T-helper 17 cell (primary cell): Measurements from ENCODE around the gene PLEKHH3. TPM values are rescaled to one million over a fixed set of nuclear protein-coding genes. Genes with fewer than 3 reads are reported as not detected.

Source experiments
- ATAC-seq: fragments of 150-1000 bp; cut with Tn5 transposase; 2 replicates; pipeline ENCODE4 v1.10.0; 2021; ENCODE audit warnings: mild to moderate bottlenecking, moderate library complexity
- DNase-seq, 3 donors: peaks; one replicate each; pipeline versions ENCODE4 v3.0.0 to v3.0.0-alpha.2; 2020 to 2021
- H3K9me3 ChIP-seq: one replicate; pipeline ENCODE4 v1.7.0; 2013; ENCODE audit warnings: low read length, mild to moderate bottlenecking; ENCODE audit not compliant: control insufficient read depth, poor library complexity, severe bottlenecking
- H3K27ac Mint-ChIP-seq: one replicate; pipeline ENCODE4 v1.8.0; 2022; ENCODE audit warnings: mild to moderate bottlenecking, moderate library complexity, mixed read lengths
- H3K27me3 Mint-ChIP-seq: one replicate; pipeline ENCODE4 v1.8.0; 2022; ENCODE audit warnings: mixed read lengths
- H3K36me3 Mint-ChIP-seq: one replicate; pipeline ENCODE4 v1.8.0; 2022; ENCODE audit warnings: low read depth, mixed read lengths
- H3K4me1 Mint-ChIP-seq: one replicate; pipeline ENCODE4 v1.8.0; 2022; ENCODE audit warnings: mild to moderate bottlenecking, mixed read lengths
- H3K4me3 Mint-ChIP-seq: one replicate; pipeline ENCODE4 v1.8.0; 2022; ENCODE audit warnings: mild to moderate bottlenecking, moderate library complexity, mixed read lengths
- total RNA-seq, 4 donors: library from RNA in 2 of 4; stranded (reverse) in 2 of 4; gene quantifications; one replicate each; pipeline ENCODE4 v1.2.3 and lab custom pipeline; 2022 to 2026

Gene PLEKHH3
- total RNA-seq, 2 donors from 2014 or later = 0.78 to 0.85 TPM

DNA sequence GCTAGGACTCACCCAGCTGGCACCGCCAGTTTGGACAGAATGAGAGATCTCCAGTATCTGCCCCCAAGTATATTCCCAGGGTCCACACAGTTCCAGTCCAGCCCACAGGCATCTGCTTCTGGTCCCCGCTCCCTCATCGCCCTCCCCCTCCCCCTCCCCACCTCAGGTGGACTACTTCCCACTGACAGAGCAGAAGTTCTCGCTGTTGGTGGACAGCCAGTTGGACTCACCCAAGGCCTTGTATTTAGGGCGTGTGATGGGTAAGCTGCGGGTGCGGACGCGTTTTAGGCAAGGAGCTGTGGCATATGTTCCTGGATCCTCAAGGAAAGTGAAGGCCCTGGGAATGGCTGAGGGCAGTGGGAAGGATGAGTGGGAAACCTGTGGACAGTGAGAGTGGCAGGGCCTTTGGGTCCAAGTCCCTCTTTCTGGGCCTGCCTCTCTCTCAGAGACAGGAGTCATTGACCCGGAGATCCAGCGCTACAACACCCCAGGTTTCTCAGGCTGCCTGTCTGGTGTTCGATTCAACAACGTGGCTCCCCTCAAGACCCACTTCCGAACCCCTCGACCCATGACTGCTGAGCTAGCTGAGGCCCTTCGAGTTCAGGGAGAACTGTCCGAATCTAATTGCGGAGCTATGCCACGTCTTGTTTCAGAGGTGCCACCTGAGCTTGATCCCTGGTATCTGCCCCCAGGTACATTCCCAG lies 20.5 kb upstream of the PLEKHH3 start:
- H3K4me1 Mint-ChIP-seq = peaks cover 4% of the 10 kb centered on the region
- DNase-seq (no peak), ATAC-seq (no peak)
- no peak overlapping the region for H3K27ac Mint-ChIP-seq
- no peaks in the 10 kb centered on the region for H3K27me3 Mint-ChIP-seq
- no peaks in the 10 kb centered on the region for H3K9me3 ChIP-seq
- H3K4me3 Mint-ChIP-seq = no peak overlapping the region
- H3K36me3 Mint-ChIP-seq = peaks cover 2% of the 10 kb centered on the region

DNA sequence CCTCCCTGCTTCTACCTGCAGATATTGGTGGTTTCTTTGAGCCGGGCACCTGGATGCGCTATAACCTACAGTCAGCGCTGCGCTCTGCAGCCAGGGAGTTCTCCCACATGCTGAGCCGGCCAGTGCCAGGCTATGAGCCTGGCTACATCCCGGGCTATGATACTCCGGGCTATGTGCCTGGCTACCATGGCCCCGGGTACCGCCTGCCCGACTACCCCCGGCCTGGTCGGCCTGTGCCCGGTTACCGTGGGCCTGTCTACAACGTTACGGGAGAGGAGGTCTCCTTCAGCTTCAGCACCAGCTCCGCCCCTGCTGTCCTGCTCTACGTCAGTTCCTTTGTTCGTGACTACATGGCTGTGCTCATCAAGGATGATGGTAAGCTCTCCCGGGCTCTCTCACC lies 18.7 kb upstream of the PLEKHH3 start:
- H3K27ac Mint-ChIP-seq = no peak overlapping the region
- no peaks in the 10 kb centered on the region for H3K27me3 Mint-ChIP-seq
- no peak for DNase-seq
- H3K4me1 Mint-ChIP-seq = peaks cover 11% of the 10 kb centered on the region
- H3K36me3 Mint-ChIP-seq = no peaks in the 10 kb centered on the region
- H3K4me3 Mint-ChIP-seq = no peak overlapping the region
- no peaks in the 10 kb centered on the region for H3K9me3 ChIP-seq
- no peak for ATAC-seq

DNA sequence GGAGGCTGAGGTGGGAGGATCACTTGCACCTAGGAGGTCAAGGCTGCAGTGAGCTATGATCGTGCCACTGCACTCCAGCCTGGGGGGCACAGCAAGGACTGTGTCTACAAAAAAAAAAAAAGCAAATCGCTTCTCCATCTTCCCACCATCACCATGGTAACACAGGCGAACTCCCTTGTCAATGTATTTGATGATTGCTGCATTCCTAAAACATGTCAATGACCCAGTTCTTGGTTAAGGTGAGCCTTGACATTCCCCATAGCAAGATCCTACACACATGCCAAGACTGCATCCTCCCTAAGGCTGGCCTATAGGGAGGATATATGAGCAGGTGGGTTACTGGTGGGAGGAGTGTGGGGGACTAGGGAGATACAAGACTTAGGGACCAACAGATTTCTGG lies 17.7 kb upstream of the PLEKHH3 start:
- no peak for ATAC-seq
- H3K27me3 Mint-ChIP-seq = no peaks in the 10 kb centered on the region
- DNase-seq = no peak

DNA sequence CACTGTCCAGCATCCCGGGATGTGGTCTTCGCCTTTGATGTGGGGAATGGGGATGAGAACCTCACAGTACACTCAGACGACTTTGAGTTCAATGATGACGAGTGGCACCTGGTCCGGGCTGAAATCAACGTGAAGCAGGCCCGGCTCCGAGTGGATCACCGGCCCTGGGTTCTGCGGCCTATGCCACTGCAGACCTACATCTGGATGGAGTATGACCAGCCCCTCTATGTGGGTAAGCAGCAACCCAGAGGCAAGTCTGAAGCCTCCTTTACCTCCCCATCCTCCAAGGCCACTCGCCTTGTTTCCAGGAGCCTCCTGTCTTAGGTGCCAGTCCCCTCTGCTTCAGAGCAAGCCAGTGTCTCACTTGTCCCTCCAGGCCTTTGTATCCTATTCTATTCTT lies 15.7 kb upstream of the PLEKHH3 start:
- Mint-ChIP-seq H3K36me3 (no peaks in the 10 kb centered on the region), H3K27ac (no peak overlapping the region)

More for the DNA sequence above, 17.7 kb upstream of the PLEKHH3 start:
- Mint-ChIP-seq H3K27ac (no peak overlapping the region), H3K36me3 (no peaks in the 10 kb centered on the region), H3K4me3 (no peak overlapping the region), H3K4me1 (peaks cover 11% of the 10 kb centered on the region)
- no peaks in the 10 kb centered on the region for H3K9me3 ChIP-seq

DNA sequence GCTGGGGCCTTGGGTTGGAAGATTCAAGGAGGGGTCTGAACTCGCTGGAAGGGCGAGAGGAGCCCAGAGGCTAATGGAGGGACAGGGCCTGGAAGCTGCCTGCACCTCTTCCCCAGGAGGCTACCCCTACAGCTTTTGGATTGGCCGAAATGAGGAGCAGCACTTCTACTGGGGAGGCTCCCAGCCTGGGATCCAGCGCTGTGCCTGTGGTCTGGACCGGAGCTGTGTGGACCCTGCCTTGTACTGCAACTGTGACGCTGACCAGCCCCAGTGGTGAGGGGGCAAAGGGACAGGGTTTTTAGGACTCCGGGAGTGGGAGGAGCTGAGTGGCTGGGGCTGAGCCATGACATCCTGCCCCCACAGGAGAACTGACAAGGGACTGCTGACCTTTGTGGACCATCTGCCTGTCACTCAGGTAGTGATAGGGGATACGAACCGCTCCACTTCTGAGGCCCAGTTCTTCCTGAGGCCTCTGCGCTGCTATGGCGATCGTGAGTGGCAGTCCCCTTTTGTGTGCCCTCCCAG lies 14.3 kb upstream of the PLEKHH3 start:
- H3K9me3 ChIP-seq = no peaks in the 10 kb centered on the region
- H3K27ac Mint-ChIP-seq = peak overlapping the region; percentile 32
- H3K36me3 Mint-ChIP-seq = no peaks in the 10 kb centered on the region
- ATAC-seq (no peak), DNase-seq (no peak)
- peaks cover 10% of the 10 kb centered on the region for H3K4me1 Mint-ChIP-seq
- H3K4me3 Mint-ChIP-seq = no peak overlapping the region
- no peaks in the 10 kb centered on the region for H3K27me3 Mint-ChIP-seq

More for the DNA sequence above, 15.7 kb upstream of the PLEKHH3 start:
- DNase-seq (no peak), ATAC-seq (no peak)
- H3K9me3 ChIP-seq = no peaks in the 10 kb centered on the region
- Mint-ChIP-seq H3K4me3 (no peak overlapping the region), H3K27me3 (no peaks in the 10 kb centered on the region), H3K4me1 (peaks cover 10% of the 10 kb centered on the region)

DNA sequence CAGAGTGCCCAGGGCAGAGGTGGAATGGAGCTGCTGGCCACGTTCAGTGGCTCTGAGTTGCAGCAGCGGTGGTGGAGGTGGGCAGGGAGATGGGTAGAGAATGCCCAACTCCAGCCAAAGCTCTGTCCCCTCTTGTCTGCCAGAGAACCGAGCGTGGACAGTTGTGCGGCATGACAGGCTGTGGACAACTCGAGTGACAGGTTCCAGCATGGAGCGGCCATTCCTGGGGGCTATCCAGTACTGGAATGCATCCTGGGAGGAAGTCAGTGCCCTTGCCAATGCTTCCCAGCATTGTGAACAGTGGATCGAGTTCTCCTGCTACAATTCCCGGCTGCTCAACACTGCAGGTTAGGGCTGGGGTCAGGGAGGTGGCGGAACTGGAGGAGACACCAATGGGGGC lies 13.8 kb upstream of the PLEKHH3 start:
- DNase-seq = no peak
- H3K4me3 Mint-ChIP-seq = no peak overlapping the region
- peak overlapping the region; percentile 32 for H3K27ac Mint-ChIP-seq
- ATAC-seq = no peak
- no peaks in the 10 kb centered on the region for H3K9me3 ChIP-seq
- no peaks in the 10 kb centered on the region for H3K27me3 Mint-ChIP-seq
- H3K4me1 Mint-ChIP-seq = peaks cover 13% of the 10 kb centered on the region
- peaks cover 3% of the 10 kb centered on the region for H3K36me3 Mint-ChIP-seq

DNA sequence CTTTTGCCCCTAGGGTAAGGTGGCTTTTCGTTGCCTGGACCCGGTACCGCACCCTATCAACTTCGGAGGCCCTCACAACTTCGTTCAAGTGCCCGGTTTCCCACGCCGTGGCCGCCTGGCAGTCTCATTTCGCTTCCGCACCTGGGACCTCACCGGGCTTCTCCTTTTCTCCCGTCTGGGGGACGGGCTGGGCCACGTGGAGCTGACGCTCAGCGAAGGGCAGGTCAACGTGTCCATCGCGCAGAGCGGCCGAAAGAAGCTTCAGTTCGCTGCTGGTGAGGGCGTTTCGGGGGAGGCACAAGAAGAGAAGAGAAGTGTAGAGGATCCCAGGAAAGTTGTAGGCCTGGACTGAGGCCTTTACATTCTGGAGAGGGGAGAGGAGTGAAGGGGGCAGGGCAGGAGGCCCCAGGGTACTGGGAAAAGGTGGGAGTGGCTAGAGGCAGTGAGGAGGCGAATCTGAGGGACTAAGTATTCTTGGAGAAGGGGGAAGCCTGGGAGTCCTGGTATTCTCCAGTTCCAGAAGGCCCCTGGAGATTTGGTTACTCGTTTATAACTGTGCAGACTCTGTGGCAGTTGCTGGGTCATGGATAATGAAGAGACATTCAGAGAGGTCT lies 11.0 kb upstream of the PLEKHH3 start:
- Mint-ChIP-seq H3K4me1 (peaks cover 18% of the 10 kb centered on the region), H3K36me3 (peaks cover 3% of the 10 kb centered on the region), H3K27me3 (peaks cover 6% of the 10 kb centered on the region), H3K4me3 (no peak overlapping the region), H3K27ac (no peak overlapping the region)
- DNase-seq (no peak), ATAC-seq (no peak)
- H3K9me3 ChIP-seq = no peaks in the 10 kb centered on the region

DNA sequence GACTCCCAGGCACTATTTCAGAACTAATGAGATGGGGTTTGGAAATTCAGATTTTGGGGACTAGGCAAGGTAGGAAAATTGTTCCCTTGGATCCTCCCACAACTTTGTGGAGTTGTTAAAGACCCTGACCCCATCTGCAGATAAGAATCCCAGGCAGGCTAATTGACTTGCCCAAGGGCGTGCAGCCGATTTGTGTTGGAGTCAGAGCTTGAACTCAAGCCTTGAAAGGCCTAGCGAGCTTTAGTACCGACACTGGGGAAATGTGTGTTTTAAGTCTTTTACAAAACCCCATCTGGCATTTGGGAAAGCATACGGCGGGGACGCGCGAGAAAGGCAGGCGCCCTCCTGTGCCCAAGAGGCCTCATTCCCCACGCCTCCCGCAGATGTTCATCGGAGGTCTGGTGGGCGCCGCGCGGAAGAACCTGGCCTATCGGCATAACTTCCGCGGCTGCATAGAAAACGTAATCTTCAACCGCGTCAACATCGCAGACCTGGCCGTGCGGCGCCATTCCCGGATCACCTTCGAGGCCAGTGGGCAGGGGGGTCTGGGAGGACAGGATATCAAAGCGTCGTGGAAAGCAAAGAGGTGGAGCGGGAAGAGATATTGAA lies 9.8 kb upstream of the PLEKHH3 start:
- Mint-ChIP-seq H3K27me3 (peaks cover 11% of the 10 kb centered on the region), H3K36me3 (peaks cover 3% of the 10 kb centered on the region), H3K4me1 (peaks cover 27% of the 10 kb centered on the region), H3K4me3 (no peak overlapping the region), H3K27ac (no peak overlapping the region)
- DNase-seq = no peak
- H3K9me3 ChIP-seq = no peaks in the 10 kb centered on the region
- ATAC-seq = no peak

DNA sequence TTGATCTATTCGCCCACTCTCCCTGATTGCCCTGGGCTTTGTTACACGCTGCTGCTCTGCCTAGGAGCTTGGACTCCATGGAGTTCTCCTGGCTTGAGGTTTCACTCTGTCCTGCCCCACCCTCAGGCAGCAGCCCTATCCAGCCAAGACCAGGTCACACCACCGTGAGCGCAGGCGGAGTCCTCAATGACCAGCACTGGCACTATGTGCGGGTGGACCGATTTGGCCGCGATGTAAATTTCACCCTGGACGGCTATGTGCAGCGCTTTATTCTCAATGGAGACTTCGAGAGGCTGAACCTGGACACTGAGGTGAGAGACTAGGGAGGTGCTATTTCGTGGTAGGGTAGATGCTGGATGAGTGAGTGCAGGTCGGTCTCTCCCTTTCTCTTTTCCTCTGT lies 9.0 kb upstream of the PLEKHH3 start:
- ATAC-seq = no peak
- peaks cover 28% of the 10 kb centered on the region for H3K4me1 Mint-ChIP-seq
- DNase-seq = no peak
- H3K9me3 ChIP-seq = no peaks in the 10 kb centered on the region
- H3K4me3 Mint-ChIP-seq = no peak overlapping the region
- no peak overlapping the region for H3K27ac Mint-ChIP-seq
- H3K36me3 Mint-ChIP-seq = peaks cover 3% of the 10 kb centered on the region
- peaks cover 16% of the 10 kb centered on the region for H3K27me3 Mint-ChIP-seq

DNA sequence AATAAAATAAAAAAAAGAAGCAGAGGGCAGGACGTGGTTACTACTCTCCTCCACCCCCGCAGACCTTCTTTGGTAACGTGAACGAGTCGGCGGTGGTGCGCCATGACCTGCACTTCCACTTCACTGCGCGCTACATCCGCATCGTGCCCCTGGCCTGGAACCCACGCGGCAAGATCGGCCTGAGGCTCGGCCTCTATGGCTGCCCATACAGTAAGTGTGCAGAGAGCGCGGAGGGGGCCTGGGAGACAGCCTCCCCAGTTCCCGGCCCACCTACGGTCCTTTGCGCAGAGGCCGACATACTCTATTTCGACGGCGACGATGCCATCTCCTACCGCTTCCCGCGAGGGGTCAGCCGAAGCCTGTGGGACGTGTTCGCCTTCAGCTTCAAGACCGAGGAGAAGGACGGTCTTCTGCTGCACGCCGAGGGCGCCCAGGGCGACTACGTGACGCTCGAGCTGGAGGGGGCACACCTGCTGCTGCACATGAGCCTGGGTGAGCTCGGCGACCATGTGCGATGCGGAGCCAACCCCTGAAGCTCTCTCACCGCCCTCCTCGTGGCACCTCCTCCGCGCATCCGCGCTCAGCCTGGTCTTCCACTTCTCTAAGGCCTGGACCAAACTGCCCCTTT lies 8.2 kb upstream of the PLEKHH3 start:
- H3K4me1 Mint-ChIP-seq = peaks cover 30% of the 10 kb centered on the region
- H3K9me3 ChIP-seq = no peaks in the 10 kb centered on the region
- peaks cover 5% of the 10 kb centered on the region for H3K36me3 Mint-ChIP-seq
- no peak overlapping the region for H3K27ac Mint-ChIP-seq
- DNase-seq (no peak), ATAC-seq (no peak)
- peaks cover 16% of the 10 kb centered on the region for H3K27me3 Mint-ChIP-seq
- no peak overlapping the region for H3K4me3 Mint-ChIP-seq

DNA sequence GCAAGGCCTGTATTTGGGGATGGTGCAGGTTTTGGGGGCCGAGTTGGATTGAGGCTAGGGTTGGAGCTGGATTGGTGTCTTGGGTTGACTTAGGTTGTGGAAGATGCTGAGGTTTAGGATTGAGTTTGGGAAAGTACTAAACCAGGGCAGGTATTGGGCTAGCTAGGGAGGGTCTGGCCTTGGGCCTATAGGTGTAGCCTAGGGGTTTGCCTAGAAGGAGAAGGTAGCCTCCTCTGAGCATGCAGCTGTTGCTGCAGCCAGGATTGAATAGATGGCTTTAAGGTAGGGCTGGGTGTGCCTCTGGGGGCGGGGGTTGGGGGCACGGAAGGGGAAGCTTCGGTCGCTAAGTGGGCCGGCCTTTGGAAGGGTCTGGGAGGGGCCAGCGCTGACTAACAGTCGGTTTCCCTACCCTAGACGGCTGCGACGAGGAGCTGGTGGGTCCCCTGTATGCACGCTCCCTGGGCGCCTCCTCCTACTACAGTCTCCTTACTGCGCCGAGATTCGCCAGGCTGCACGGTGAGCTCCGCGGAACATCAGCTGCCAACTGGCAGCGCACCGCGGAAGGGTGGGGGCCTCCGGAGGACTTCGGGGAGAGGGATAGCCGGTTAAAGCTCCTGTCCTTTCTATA lies 6.7 kb upstream of the PLEKHH3 start:
- H3K9me3 ChIP-seq = no peaks in the 10 kb centered on the region
- DNase-seq (peak in 1 of 3 donors; percentile 22), ATAC-seq (no peak)
- Mint-ChIP-seq H3K36me3 (peaks cover 5% of the 10 kb centered on the region), H3K27me3 (peaks cover 16% of the 10 kb centered on the region), H3K27ac (no peak overlapping the region), H3K4me3 (peak overlapping the region; percentile 90), H3K4me1 (peaks cover 36% of the 10 kb centered on the region)

DNA sequence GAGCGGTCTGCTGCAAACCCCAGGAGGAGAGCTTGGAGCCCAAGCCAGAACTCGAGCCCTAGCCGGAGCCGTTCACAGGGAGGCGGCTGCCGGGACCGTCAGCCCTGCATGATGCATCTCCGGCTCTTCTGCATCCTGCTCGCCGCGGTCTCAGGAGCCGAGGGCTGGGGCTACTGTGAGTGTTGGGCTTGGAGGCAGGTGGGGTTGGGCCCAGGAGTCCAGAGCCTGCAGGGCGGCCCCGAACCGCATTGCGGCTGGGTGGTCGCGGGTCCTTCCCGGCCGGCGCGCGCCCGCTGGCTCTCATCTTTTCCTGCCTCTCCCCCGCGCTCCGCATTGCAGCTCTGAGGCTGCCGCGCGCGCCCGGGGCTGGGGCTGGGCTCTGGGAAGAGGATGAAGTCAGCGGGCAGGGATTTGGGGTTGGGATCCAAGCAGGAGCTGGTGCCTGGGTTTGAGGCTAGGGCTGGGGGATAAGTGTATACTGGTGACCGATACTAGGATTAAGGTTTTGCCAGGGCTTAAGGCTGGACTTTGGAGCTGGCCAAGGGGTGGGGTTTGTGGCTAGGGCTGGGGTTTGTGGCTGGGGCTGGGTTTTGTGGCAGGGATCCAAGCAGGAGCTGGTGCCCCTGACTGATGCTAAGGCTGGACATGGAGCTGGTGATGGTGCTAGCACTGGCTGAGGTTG lies 6.1 kb upstream of the PLEKHH3 start:
- Mint-ChIP-seq H3K27me3 (peaks cover 16% of the 10 kb centered on the region), H3K4me3 (peak overlapping the region; percentile 90), H3K36me3 (peaks cover 5% of the 10 kb centered on the region), H3K27ac (no peak overlapping the region), H3K4me1 (peaks cover 40% of the 10 kb centered on the region)
- no peak for ATAC-seq
- DNase-seq = no peak
- H3K9me3 ChIP-seq = no peaks in the 10 kb centered on the region
